CD4-positive, alpha-beta T cell treated with Interleukin-15 for 4 hours (primary cell): ENCODE measurements around the gene NAA25.

ENCODE experiments used
- DNase-seq: peaks from one replicate; pipeline ENCODE4 v3.0.0-alpha.2; 2020; ENCODE audit warnings: low spot score

NAA25 gene

DNA sequence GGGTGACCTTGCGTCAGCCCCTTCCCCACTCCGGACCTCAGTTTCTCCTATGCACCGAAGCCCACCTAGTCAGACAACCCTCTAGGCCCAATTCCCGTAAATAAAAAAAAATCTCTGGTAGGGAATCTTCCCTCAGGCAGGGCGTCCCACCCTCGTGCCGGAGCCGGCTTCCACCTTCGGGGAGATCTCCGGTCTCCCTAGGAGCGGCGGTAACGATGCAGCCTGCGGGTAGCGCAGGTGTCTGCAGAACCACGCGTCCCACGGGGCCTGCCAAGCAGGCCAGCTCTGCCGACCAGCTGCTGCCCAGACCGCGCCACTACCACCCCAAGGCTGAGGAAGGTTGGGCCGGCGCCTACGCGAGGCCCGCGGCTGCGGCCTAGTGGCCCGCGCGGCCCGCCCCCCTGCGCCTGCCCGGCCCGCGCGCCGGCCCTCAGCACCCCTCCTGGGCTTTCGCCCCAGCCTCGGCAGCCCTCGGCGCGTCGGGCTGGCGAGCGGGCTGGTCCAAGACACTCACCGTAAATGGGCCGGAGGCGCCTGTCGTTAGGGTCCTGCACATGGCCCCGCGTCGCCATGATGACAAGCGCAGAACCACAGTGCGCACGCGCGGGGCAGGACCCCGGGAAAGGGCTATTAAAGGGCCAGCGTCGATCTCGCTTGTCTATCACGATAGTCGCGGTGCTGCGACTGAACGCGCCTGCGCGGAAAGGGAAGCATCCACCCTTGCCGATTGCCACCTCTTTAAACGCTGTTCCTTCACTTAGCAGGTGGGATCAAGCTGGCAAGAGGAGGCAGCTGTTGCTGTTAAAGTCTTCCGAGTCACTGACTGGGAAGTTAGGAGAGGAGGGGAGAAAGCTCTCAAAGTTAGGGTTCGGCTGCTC, at the start of gene NAA25:
Gene NAA25 (minus strand): TSS at position 582 of the 878 bp plus-strand sequence. CDS start 10 bp downstream, at position 572.
- peak; percentile 83 for DNase-seq

DNA sequence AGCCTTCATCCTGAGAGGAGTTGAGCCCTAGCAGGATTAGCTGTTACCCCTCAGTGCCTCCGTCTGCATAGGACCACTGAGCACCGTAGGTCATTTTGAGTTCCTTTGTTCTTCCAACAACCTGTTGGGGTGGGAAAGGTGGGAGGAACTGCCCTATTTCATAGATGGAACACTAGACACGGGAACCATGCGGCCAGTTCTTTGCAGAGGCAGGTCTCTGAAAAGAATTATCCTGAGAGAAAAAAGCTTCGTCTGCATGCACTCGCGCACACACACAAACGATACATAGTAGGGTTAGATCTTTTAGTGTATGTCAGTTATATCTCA, 45.3 kb upstream of the NAA25 start:
- no peak for DNase-seq

DNA sequence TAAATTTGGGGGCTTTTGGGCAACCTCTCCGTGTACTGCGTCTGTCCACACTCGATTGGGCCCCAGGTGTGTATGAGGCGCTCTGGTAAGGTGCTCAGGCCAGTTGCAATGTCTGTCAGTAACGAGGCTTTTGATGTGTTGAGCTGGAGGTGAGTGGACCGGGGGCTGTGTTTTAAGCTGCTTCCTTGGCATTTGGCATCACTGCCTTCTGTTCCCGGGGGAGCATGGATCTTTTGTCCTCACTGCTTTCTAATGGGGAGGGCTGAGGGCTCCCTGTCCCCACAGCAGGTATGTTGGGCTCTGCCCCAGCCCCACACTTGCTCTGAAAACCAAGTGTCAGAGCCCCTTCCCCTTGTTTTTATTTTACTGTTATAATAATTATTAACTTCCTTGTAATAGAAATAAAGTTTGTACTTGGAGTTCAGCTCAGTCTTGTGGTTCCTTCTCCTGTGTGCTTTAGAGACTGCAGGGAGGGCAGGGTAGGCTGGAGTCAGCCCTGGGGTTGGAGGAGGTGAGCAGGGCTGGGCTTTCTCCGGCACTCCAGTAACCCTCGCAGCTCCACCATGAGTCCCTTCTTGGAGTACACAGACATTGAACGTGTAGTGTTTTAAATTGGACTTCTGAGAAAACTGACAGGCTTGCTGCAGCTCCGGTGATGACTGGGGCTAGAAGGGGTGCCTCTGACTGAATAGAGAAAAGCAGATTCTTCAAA, 44.8 kb upstream of the NAA25 start:
- DNase-seq = no peak

DNA sequence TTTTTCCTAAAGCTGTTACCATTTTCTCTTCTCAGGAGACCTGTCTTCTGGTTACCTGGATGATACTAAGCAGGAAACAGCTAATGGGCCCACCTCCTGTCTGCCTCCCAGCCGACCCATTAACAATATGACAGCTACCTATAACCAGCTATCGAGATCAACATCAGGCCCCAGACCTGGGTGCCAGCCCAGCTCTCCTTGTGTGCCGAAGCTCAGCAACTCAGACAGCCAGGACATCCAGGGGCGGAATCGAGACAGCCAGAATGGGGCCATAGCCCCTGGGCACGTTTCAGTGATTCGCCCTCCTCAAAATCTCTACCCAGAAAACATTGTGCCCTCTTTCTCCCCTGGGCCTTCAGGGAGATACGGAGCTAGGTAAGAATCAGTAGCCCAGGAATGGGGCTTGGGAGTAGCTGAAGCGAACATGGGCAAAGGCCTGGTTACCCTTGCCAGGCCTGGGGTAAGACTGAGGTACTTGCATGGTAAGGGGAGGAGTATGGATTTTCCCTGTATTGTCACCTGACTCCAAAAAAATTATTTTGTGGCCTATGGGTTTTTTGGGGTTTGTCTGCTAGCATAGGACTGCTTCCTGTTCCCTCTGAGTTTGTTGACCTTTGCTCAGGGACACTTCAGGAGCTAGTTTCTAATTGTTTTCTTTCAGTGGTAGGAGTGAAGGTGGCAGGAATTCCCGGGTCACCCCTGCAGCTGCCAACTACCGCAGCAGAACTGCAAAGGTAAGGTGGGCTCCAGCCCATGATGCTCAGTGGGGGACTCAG, 43.4 kb upstream of the NAA25 start:
- no peak for DNase-seq

DNA sequence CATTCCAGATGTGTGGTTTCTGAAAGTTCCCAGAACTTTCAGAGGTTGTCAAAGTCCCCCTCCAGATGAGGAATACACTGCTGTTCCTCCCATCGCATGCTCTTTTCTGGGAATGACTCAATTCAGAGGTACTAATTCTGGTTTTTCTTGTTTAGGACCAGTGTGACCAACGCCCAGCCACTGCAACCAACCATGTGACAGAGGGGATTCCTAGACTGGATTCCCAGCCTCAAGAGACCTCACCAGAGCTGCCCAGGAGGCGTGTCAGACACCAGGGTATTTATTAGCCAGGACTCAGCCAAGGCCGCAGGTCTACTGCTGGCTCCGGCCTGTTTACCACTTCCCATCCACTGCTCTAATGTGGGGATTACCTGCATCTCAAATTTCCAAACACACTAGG, 41.0 kb upstream of the NAA25 start:
- DNase-seq = no peak

DNA sequence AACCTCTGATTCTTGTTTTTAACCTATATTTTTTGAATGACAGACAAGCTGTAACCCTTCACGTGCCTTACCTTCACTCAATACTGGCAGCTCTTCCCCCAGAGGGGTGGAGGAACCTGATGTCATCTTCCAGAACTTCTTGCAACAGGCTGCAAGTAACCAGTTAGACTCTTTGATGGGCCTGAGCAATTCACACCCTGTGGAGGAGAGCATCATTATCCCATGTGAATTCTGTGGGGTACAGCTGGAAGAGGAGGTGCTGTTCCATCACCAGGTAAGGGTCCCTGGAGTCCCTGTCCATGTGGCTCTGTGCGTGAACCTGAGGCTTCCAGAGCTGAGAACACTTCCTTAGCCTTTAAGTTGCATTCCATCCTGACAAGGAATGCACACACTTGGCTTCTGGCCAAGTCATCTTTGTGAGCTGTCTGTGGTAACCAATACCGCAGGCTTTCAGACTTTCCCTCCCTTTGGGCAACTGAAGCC, 39.5 kb upstream of the NAA25 start:
- no peak for DNase-seq

DNA sequence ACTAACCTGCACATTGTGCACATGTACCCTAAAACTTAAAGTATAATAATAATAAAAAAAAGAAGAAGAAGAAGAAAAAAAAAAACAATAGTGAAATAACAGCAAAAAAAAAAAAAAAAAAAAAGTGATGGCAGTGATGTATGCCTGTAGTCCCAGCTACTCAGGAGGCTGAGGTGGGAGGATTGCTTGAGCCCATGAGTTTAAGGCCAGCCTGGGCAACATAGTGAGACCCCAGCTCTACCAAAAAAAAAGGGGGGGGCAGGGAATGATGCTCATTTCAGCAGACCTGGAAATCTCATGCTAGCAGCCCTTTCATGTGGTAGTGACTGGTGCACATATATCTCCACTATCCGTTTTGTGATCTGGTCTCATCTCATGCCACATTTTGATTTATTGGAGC, 37.5 kb upstream of the NAA25 start:
- DNase-seq = no peak

DNA sequence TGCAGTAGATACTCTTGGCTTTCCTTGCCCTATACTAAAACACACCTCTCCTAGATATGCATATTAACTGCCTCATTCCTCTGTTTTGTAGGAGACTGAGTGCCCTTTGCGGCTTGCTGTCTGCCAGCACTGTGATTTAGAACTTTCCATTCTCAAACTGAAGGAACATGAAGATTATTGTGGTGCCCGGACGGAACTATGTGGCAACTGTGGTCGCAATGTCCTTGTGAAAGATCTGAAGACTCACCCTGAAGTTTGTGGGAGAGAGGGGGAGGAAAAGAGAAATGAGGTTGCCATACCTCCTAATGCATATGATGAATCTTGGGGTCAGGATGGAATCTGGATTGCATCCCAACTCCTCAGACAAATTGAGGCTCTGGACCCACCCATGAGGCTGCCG, 32.1 kb upstream of the NAA25 start:
- DNase-seq = no peak

DNA sequence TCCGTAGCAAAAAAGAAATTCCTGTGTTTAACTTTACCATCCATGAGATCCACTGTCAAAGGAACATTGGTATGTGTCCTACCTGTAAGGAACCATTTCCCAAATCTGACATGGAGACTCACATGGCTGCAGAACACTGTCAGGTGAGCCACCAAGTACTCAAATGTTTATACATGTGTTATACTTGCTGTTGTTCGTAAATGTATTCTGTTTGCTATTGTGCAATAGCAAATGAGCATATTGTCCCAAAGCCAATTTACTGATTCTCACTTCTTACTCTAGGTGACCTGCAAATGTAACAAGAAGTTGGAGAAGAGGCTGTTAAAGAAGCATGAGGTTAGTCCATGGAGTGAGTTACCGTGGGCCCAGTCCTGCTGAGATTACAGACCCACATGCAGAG, 26.1 kb upstream of the NAA25 start:
- no peak for DNase-seq

DNA sequence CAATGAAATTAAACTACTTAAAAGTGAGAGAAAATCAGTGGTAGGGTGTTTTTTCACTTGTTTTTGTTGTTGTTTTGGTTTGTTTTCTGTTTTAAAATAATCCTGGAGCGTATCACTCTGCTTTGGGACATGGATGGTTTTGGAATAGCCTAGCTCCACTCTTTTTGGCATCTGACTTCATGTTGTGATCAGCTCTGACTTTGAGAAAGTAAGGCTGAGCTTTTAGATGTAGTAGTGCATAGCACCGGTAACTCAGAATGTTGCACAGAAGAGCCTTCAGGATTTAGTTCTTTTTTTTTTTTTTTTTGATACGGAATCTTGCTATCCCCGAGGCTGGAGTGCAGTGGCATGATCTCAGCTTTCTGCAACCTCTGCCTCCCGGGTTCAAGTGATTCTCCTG, 24.8 kb upstream of the NAA25 start:
- DNase-seq = no peak

DNA sequence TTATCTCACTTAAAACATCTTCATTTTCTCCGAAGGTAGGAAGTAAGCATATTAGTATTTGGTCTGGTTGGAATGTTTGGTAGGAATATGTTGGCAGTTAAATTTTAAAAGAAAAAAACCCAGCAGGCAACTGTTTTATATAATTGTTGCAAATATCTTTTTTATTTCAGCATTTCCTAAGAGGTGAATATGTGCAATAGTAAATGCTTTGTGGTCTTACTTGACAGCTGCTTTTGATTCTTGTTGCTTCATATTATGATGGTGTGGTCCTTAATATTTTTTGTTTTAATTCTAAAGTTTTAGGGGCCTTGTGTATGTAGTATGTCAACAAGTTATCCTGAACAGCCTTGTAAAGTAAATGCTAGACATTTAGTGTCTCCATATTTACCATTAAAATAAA, 23.1 kb upstream of the NAA25 start:
- DNase-seq = no peak

DNA sequence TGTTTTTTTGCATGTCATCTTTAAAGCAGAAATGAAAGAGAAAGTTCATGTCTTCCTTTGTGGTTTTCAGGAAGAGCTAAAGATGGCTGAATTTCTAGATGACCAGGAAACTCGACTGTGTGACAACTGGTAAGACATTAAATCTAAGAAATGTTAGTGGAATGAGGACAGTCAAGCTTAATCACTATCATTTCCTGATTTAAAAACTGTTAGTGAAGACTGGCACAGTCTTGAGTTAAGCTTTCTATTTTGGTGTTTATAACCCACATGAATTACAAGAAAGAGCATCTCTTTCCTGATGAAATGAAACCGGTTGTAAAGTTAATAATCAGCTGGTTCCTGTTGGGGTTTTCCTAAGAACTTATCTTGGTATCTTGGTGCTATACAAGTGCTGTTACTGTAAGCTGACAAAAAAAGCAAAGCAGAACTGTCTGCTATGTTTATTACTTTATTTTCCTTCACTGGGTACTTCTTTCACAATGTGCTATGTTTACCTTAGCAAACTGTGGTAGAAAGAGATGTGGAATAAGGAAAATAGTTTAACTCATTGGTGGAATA, 21.9 kb upstream of the NAA25 start:
- DNase-seq = peak; percentile 78

DNA sequence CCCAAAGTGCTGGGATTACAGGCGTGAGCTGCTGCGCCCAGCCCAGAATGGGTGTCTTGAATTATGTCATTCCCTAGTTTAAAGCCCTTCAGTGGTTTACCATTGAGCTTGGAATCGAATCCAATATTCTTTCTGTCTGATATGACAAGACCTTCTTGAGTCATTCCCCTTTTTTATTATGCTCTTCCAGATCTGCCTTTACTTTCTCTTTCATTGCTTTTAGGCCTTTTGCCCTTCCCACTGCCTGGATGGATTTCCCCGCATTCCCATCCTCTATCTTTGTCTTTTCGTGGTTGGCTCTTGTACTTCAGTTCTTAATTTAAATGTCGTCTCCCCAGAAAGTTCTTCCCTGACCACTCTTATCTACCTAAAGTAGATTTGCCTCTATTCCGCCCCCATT, 18.3 kb upstream of the NAA25 start:
- DNase-seq = no peak

DNA sequence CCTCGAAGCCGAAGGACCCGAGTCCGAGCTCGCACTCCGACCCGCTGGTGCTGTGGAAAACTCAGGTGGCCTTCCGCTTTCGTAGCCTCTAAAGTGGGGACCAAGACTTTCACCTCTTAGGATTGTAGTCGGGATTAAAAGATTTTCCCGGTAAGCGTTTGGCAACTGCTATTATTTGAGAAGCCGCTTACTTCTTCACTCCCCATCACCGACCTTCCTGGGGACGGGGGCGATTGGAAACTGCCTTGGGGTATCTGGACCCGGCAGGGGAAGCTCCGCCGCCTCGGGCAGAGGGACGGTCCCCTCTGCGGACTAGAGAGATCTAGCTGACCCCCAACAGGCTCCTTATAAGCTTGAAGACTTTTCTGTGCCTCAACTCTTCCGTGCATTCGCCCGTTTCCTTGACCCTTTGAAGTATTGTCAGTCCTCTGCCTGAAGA, 17.4 kb upstream of the NAA25 start:
- no peak for DNase-seq

DNA sequence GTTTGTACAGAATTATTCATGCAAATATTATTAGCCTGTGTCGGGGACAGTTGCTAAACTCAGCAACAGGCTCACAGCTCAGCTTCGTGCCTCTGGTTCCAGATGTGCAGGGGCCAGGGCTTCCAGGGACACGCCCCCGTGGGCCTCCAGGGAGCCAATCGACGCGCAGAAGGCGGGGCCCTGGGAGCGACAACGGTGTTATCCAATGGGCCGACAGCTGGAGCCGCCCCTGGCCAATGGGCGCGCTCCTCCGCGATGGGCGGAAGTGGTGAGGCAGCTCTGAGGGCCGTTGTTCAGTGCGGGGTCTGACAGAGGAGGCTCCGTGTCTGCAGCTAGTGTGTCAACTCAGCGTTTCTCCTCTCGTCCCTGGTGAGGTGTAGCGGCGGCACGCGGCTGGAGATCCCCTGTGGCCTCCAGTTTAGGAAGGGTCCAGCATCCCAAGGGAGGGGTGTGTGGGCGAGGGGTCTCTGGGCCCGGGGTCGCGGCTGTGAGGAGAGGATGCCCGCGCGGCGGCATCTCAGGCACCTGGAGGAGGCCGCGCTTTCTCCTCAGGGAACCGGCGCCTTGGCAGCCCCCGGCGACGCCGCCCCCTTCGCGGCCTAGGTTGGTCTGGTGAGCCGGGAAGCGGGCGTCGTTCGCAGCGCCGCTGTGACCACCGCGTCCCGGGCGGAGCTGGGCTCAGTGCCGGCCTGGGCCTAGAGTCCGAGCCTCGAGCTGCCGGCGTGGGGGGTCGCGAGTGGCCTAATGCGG, 16.8 kb upstream of the NAA25 start, which contains the start of gene TRAFD1:
Gene TRAFD1 (plus strand): TSS at position 311 of the 750 bp plus-strand sequence. CDS start 4,963 bp downstream, outside the sequence.
- DNase-seq = peak; percentile 98

DNA sequence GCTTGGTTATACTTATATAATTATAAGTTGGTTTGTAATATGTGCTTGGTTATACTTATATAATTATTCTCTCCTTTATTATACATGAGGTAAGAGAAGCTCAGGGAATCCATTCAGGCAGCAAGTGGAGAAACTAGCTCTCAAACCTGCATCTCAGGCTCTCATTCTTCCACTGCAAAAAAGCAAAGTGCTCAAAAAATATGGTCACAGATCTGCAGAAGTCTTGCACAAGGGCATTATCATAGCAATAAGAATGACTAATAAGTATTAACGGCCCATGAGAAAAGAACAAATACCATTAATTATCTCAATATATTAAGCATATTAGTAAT, 16.3 kb upstream of the NAA25 start:
- no peak for DNase-seq

DNA sequence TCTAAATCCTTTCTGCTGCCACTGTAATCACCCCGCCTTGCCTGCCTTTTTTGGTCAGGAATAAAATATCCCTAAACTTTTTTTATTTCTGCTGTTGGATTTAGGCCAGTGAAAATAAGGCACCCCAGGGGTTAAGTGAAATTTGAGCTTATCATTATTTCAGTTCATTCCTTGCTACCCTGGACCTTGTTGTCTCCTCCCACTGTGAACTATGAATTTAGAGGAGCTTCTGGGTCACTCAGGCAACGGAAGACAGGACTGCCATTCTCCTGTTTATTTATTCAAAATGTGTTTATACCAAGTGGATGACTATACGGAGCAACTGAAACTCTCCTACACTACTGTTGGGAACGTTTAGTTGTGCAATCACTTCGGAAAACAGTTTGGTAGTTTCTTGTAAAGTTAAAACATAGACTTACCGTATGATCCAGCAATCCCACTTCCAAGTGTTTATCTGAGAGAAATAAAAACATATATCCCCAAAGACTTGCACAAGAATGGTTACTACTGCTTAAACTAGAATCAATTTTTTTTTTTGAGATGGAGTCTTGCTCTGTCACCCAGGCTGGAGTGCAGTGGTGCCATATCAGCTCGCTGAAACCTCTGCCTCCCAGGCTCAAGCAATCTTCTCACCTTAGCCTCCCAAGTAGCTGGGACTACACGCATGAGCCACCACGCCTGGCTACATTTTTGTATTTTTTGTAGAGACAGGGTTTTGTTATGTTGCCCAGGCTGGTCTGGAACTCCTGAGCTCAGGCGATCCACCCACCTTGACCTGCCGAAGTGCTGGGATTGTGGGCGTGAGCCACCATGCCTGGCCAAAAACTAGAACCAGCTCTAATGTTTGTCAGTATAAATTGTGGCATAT, 14.5 kb upstream of the NAA25 start:
- DNase-seq = no peak

DNA sequence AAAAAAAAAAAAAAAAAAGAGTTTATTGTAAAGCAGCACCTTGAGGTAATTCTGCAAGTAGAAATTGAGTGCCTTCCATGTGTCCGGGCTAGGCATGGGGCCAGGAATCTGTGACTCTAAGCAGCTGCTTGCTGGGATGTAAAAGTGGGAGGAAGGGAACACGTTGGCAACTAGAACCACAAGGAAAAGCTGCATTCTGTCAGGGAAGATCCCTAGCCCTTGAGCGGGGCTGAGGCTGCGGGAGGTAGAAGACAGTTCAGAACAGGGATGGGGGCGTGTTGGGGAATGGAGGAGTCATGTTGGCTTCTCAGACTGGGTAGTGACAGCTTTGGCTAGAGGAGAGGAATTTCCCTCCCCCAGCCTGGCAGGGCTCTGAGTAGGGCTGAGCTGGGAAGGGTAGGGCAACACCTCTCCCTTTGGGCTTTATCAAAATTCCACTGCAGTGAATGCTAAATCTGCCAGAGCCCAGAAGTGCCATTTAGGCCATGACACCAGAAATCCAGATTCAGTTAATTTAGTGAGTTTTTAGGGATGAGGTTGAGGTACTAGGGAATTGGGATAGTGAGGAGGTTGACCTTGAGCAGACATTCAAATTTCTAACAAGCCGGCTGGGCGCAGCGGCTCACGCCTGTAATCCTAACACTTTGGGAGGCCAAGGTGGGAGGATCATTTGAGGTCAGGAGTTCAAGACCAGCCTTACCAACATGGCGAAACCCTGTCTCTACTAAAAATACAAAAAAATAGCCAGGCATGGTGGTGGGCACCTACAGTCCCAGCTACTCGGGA, 13.4 kb upstream of the NAA25 start:
- DNase-seq = no peak

DNA sequence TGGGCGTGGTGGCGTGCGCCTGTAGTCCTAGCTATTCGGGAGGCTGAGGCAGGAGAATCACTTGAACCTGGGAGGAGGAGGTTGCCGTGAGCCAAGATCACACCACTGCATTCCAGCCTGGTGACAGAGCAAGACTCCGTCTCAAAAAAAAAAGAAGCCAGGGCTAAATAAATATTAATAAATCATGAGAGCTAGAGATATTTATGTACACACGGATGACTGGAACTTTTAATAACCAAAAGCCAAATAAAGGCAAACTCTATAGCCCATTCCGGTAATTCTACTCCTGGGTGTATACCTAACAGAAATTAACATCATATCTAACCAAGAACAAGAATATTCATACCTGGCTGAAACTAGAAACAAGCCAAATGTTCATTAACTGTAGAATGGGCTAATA, 9.1 kb upstream of the NAA25 start:
- no peak for DNase-seq
